B cell (primary cell): ENCODE results near the gene ZBTB17.

Experiments used
- CTCF ChIP-seq: fragments of 200-600 bp; IDR thresholded peaks from one replicate; pipeline ENCODE4 v1.8.0; 2022; ENCODE audit warnings: antibody characterized with exemption, mild to moderate bottlenecking
- EZH2 ChIP-seq: IDR thresholded peaks from 2 replicates; pipeline ENCODE4 v1.6.1; 2012; ENCODE audit warnings: borderline replicate concordance, low read depth, mild to moderate bottlenecking, moderate library complexity, low read length; ENCODE audit not compliant: insufficient read depth, poor library complexity, severe bottlenecking

DNA sequence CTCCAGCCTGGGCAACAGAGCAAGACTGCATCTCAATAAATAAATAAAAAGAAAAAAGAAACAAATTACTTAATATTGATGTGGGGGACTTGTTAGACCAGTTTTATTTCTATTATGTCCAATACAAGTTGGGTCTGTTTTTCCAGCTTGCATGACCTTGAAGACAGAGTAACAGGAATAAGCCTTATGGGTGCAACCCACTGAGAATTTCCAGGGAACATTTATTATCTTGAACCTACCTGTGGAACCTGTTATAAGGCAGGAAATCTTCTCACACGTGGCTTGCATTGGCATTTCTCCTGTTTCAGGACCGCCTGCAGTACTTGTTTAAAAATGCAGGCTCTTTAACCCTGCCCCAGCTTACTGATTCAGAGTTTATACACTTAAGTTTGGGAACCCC, 64.0 kb downstream of the ZBTB17 start:
- TF ChIP-seq CTCF (no peak), EZH2 (no peak)
